NT2/D1 (cell line): ENCODE measurements around the gene EPHA5.

Experiments
- SUZ12 ChIP-seq: IDR thresholded peaks from 2 replicates; pipeline ENCODE4 v1.6.1; 2011; ENCODE audit not compliant: insufficient read length, insufficient read depth; ENCODE audit errors: extremely low read depth
- YY1 ChIP-seq: IDR thresholded peaks from 2 replicates; pipeline ENCODE4 v1.6.1; 2011; ENCODE audit not compliant: insufficient read length, insufficient read depth
- ZNF274 ChIP-seq: IDR thresholded peaks from 2 replicates; pipeline ENCODE4 v1.6.1; 2011; ENCODE audit warnings: mild to moderate bottlenecking, low read depth, low read length

- TF ChIP-seq ZNF274, result no peak
- no peak for TF ChIP-seq SUZ12
- TF ChIP-seq YY1, result no peak
These were observed 314 bp downstream of the EPHA5 start for GRCh38 chr4:65670020-65670330.
